LNCaP clone FGC (cell line): ENCODE results near the gene SF3B2.

Experiments
- DNase-seq: peaks from one replicate; pipeline ENCODE4 v3.0.0-alpha.2; 2011; ENCODE audit warnings: low read depth
- H3K4me3 ChIP-seq: 2 replicates; pipeline ENCODE4 v1.5.1; 2011; ENCODE audit warnings: mild to moderate bottlenecking, low read depth, low read length, control low read depth
- TF ChIP-seq, protein P1 (sequence below): IDR thresholded peaks from 2 replicates; pipeline ENCODE4 v1.5.1; 2012; ENCODE audit warnings: mild to moderate bottlenecking; ENCODE audit not compliant: control insufficient read depth, insufficient read depth; ENCODE audit errors: extremely low read depth

SF3B2 gene

DNA sequence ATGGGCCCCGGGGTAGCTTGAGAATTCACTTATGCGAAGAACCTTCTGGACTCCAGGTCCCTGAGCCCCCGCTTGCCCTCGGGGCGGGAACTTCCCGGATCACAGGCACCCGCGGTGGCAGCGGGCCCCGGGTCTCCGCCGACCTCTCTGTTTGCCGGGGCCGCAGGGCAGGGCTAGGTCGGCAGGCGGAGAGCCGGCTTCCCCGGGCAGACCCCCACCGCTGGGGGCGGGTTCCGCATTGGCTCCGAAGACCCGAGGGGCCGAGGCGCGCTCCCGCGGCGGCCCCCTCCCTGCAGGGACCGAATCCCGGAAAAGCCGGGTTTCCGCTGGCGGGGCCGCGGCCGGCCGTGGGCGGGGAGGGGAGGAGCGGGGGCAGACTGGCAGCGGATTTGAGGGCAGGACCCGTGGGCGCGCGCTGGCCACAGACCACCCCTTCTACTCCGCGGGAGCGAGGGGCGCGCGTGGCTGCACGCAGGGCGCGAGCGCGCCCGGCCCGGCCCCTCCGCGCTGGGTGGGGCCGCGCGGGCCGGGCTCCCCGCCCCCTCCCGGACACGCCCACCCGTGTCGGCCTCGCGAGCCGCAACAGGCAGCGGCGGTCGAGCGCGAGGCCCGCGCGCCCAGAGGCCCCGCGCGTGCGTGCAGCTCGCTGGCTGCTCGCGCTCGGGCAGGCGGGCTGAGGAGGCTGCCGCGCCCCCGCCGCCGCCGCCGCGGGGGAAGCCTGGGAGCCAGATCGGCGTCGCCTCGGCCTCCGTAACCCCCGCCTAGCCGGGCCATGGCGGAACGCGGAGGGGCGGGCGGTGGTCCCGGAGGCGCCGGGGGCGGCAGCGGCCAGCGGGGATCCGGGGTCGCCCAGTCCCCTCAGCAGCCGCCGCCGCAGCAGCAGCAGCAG is 17.8 kb downstream of the SF3B2 start, which contains the start of gene PACS1:
Gene PACS1 (plus strand): TSS at position 558 of the 889 bp plus-strand sequence. CDS start 215 bp downstream, at position 773.
- H3K4me3 ChIP-seq, result peak within 1 kb of the TSS; percentile 57
- no peak for DNase-seq
- TF ChIP-seq, protein P1, sequence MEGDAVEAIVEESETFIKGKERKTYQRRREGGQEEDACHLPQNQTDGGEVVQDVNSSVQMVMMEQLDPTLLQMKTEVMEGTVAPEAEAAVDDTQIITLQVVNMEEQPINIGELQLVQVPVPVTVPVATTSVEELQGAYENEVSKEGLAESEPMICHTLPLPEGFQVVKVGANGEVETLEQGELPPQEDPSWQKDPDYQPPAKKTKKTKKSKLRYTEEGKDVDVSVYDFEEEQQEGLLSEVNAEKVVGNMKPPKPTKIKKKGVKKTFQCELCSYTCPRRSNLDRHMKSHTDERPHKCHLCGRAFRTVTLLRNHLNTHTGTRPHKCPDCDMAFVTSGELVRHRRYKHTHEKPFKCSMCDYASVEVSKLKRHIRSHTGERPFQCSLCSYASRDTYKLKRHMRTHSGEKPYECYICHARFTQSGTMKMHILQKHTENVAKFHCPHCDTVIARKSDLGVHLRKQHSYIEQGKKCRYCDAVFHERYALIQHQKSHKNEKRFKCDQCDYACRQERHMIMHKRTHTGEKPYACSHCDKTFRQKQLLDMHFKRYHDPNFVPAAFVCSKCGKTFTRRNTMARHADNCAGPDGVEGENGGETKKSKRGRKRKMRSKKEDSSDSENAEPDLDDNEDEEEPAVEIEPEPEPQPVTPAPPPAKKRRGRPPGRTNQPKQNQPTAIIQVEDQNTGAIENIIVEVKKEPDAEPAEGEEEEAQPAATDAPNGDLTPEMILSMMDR, result no peak

DNA sequence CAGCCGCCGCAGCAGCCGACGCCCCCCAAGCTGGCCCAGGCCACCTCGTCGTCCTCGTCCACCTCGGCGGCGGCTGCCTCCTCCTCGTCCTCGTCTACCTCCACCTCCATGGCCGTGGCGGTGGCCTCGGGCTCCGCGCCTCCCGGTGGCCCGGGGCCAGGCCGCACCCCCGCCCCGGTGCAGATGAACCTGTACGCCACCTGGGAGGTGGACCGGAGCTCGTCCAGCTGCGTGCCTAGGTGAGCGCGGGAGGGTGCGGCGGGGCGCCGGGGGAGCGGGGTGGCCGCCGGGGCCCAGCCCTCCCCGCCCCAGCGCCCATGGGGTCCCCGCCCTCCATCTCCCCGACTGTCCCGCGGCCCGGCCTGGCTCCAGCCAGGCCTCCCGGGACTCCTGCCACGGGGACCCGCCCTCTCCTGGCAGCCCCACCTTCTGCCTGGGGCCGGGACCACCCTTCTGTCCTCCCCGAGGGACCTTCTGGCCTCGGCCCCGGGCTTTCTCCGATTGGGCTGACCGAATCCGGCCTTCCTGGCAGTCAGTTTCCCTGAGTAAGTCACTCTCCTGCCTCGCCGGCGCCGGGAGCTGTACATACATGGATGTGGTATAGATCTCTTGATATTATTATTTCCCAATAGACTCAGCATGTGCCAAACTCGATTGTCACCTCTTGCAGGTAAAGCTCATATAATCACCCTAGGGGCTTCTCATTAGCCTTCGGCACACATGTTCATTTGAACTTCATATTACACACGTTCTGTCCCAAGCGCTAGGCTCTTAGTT is 18.6 kb downstream of the SF3B2 start:
- H3K4me3 ChIP-seq, result peak overlapping the region; percentile 57
- TF ChIP-seq, protein P1, result no peak
- DNase-seq, result no peak

DNA sequence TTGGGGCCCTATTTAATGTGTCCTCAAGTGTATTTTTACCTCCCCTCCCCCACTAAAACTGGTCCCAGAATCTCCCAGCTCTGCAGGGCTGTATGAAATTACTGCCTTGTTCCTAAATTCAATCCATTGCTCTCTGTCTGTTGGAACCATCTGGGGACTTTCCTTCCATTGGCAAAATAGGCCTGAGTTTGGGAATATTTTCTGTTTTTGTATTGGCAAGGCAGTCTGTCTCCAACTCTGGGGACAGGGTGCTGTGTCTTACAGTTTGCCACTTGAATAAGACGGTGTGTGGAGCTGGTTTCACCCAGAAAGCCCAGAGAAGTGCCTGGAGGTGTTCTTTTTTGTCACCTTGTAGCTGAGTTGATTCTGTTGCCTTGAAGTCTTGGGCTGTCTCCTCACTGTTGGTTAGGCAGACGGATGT is 19.2 kb downstream of the SF3B2 start:
- peak overlapping the region; percentile 57 for H3K4me3 ChIP-seq
- TF ChIP-seq, protein P1, result no peak
- no peak for DNase-seq

DNA sequence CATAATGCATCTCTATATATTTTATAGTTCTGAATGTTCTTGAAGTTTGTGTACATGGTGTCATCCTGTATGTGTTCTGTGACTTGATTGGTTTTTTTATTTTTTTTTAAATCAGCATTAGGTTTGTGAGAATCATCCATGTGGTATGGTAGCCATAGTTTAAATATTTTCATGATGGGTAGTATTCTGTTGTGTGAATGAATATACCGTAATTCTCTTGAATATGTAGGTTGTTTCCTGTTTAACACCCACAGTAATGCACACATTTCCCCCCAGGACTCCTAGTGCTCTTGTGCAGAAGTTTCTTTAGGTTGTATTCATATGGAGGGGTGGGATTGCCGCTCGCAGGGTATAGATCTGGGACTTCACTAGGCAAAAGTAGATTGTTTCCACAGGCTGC is 19.9 kb downstream of the SF3B2 start:
- TF ChIP-seq, protein P1, result no peak
- H3K4me3 ChIP-seq, result no peak overlapping the region; the same call in 1 of the 2 replicates
- no peak for DNase-seq

DNA sequence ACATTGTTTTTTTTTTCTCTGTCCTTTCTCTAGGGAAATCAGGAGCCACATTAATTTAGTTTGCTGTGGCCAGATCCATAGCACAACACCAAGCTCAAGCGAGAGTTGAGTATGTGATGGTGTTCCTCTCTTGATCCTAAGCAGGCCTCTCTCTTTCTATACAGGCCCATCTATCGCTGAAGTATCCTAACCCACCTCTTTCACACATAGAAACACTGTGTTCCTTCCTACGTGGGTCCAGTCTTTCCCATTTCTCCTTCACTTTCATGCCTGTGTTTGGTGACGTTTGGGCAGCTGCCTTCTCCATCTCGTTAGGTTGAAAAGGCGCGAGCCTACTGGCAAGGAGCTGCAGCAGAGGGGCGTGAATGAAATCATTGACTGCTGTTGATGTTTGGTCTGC is 20.4 kb downstream of the SF3B2 start:
- TF ChIP-seq, protein P1, result no peak
- no peak overlapping the region for H3K4me3 ChIP-seq
- DNase-seq, result no peak

DNA sequence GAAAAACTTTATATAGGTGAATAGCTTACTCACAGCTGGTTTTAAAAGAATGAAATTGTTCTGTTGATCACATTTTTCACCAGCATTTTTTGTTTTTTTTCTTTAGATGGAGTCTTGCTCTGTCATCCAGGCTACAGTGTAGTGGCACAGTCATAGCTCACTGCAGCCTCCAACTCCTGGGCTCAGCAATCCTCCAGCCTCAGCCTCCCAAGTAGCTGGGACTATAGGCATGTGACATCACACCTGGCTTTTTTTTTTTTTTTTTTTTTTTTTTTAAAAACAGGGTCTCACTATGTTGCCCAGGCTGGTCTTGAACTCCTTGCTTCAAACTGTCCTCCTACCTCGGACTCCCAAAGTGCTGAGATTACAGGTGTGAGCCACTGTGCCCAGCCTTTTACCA is 21.5 kb downstream of the SF3B2 start:
- TF ChIP-seq, protein P1, result no peak
- no peak overlapping the region for H3K4me3 ChIP-seq
- DNase-seq, result no peak
